Skin epidermis (tissue), 12 donors: ENCODE measurements around the gene TRIM49C.
"Not testable (repeated sequence)": the region's sequence is repeated elsewhere in the genome, so short reads cannot be mapped to it uniquely, and the experiment has no call there.

Experiments used
- H3K27ac ChIP-seq, 21 experiments: fragments of 200-600 bp; sonication (generic) in 11 of 21; one replicate each; pipeline ENCODE4 v1.5.0; 2020; ENCODE audit warnings: mild to moderate bottlenecking in 3 of 21, inconsistent platforms in 2 of 21, moderate library complexity in 2 of 21
- H3K4me3 ChIP-seq, 7 experiments: fragments of 200-600 bp; sonication (generic) in 2 of 7; one replicate each; pipeline ENCODE4 v1.5.0; 2020; ENCODE audit warnings: inconsistent platforms in 2 of 7, mild to moderate bottlenecking in 2 of 7, moderate library complexity in 1 of 7

TRIM49C gene

GRCh38 chr11:90030806-90031205 is at the start of gene TRIM49C:
Gene TRIM49C (plus strand): TSS chr11:90031106. CDS start chr11:90035212, 4,106 bp downstream.
- H3K27ac ChIP-seq, H3K4me3 ChIP-seq: not testable (repeated sequence)

- H3K27ac ChIP-seq = not testable (repeated sequence)
Observed at GRCh38 chr11:90024184-90024583, 6.7 kb upstream of the TRIM49C start.

GRCh38 chr11:90051591-90052209 is 20.8 kb downstream of the TRIM49C start:
- not testable (repeated sequence) for H3K4me3 ChIP-seq, H3K27ac ChIP-seq

More at GRCh38 chr11:90024184-90024583, 6.7 kb upstream of the TRIM49C start:
- not testable (repeated sequence) for H3K4me3 ChIP-seq

- H3K4me3 ChIP-seq, H3K27ac ChIP-seq: not testable (repeated sequence)
Observed at GRCh38 chr11:90052311-90052710, 21.4 kb downstream of the TRIM49C start.

GRCh38 chr11:90053545-90053944 is 22.6 kb downstream of the TRIM49C start:
- H3K27ac ChIP-seq, H3K4me3 ChIP-seq: not testable (repeated sequence)

- H3K27ac ChIP-seq, H3K4me3 ChIP-seq: not testable (repeated sequence)
Observed at GRCh38 chr11:90085650-90086049, 54.7 kb downstream of the TRIM49C start, which contains the start of gene UBTFL1. Gene UBTFL1 (plus strand): TSS chr11:90085950. CDS start chr11:90085950, 0 bp downstream.

GRCh38 chr11:90088731-90089130 is 57.8 kb downstream of the TRIM49C start:
- H3K4me3 ChIP-seq, H3K27ac ChIP-seq: not testable (repeated sequence)
